ENCODE results near the gene ADARB2. TPM values are rescaled to one million over a fixed set of nuclear protein-coding genes. Genes with fewer than 3 reads are reported as not detected.

Gene ADARB2
- total RNA-seq, 2 experiments from 2014 or later, result 0.28 to 0.40 TPM

DNA sequence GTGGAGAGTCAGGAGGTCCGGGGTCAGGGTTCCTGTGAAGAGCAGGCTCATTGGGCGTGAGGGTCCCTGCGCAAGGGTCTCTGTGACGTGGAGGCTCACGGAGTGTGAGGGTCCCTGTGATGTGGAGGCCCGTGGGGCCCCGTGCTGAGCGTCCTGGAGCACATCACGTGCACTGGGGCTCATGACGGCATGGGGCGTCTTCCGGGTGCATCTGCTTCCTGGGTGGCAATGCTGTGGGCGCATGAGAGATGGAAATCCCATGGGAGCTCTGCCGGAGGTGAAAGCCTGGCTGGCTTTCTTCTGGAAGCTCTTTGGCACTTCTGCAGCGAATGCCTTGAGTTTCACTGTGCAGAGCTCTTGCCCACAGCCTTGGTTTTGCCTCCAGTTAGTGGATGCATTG lies 609.7 kb downstream of the ADARB2 start:
- DNase-seq (no peak), ATAC-seq (ENCODE audit: low read depth) (no peak)
- Mint-ChIP-seq H3K9me3 (no peaks in the 10 kb centered on the region), H3K27ac (no peak overlapping the region), H3K27me3 (no peaks in the 10 kb centered on the region), H3K4me1 (peaks cover 13% of the 10 kb centered on the region), H3K4me3 (no peak overlapping the region), H3K36me3 (peaks cover 51% of the 10 kb centered on the region)
- POLR2A ChIA-PET, result no interaction called here

Data from activated naive CD8-positive, alpha-beta T cell treated with anti-CD3 and anti-CD28 coated beads, Interleukin-2, amount 10 ng/mL, durations not matched to agents 7 days and 5 days (primary cell).